ENCODE data around the gene EFNA3. TPM values are rescaled to one million over a fixed set of nuclear protein-coding genes. Genes with fewer than 3 reads are reported as not detected.
A peak's percentile ranks its signal among the peaks of the same experiment; 100 is the strongest.

The EFNA3 gene
- total RNA-seq (2014; rRNA removed; shearing (Covaris generic)) = 3.5 and 4.2 TPM in 2 replicates

DNA sequence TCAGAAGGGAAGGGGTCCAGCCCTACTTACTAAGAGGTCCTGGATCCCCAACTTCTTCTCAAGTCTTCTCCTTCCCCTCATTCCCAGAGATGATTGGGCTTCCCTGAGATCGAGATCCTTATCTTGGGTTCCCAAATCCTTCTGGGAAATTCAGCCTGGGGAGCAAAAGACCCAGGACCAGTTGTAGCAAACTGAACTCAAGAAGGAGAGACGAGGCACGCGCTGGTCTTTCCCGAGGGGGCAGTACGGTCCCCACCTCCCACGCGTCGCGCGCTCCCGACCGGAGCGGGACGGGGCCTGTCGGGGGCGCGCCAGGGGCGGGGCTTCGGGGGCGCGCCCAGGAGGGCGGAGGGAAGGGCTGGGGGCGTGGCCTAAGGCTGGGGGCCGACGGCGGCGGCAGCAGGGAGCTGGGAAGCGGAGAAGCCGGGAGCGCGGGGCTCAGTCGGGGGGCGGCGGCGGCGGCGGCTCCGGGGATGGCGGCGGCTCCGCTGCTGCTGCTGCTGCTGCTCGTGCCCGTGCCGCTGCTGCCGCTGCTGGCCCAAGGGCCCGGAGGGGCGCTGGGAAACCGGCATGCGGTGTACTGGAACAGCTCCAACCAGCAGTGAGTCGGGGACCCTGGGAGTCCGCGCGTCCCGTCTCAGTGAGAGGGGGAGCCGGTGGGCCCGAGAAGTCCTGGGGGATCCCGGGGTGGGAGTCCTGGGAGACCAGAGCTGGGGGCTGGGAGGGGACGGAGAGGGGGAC lies at the start of gene EFNA3:
EFNA3 (plus strand) TSS at position 369 of the 741 bp plus-strand sequence; CDS start at position 474, 105 bp downstream.
- H3K27me3 ChIP-seq = peaks cover 34% of the 10 kb centered on the region
- no peaks in the 10 kb centered on the region for H3K9me3 ChIP-seq (replicated peaks)
- H3K4me1 ChIP-seq = peaks cover 22% of the 10 kb centered on the region
- H3K36me3 ChIP-seq = no peaks in the 10 kb centered on the region
- peak; percentile 73 to 78 for DNase-seq
- H3K4me3 ChIP-seq = peak within 1 kb of the TSS; percentile 61
- no peak within 1 kb of the TSS for H3K27ac ChIP-seq

GRCh38 chr1:155029513-155030242 lies 49.0 kb upstream of the EFNA3 start:
- Histone ChIP-seq H3K36me3 (no peaks in the 10 kb centered on the region), H3K4me1 (no peaks in the 10 kb centered on the region), H3K4me3 (no peak overlapping the region), H3K27ac (no peak overlapping the region), H3K9me3 (replicated peaks) (no peaks in the 10 kb centered on the region), H3K27me3 (0 out of 2 replicates have a peak, but pooled peaks cover 5% of the 10 kb centered on the region)
- DNase-seq = no peak

DNA sequence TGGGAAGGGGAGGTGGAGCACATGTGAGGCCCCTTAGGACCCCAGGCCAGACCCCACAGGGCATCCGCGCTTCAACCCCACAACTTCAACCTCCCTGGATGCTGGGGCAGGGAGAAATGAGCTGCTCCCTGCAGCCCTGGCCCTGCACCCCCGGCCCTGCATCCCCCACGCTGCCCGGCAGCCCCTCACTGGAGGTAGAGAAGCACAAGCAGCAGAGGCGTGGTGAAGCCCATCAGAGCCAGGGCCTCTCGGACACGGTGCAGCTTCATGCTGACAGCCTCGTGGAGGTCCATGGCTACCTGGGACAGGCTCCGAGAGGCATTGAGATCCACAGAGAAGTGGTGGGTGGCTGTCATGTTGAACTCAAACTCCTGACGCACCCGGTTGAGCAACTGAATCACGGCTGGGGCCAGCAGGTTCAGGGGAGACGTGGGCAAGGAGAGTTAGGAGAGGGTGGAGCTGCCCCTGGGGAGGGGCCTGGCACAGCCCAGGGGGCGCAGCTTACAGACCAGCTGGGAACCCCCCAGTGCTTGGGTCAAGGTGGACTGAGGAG lies 48.3 kb upstream of the EFNA3 start:
- DNase-seq = no peak

DNA sequence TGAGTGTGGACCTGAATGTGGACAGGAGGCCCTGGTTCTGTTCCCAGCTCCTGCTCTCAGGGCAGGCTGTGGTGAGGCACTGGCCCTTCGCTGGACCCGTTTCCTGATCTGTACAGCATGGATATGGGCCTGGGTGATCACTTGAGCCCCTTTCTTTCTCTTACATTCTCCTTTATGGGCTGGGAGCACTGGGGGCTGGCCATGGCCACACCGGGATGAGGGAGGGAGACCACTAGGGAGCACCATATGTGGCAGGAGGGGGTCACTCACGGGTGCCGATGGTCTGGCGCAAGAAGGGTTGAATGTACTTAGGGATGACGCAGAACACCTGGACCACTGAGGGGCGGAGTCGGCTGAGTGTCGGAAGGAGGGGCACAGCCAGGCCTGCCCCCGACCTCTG lies 47.7 kb upstream of the EFNA3 start:
- no peaks in the 10 kb centered on the region for H3K36me3 ChIP-seq
- no peak overlapping the region for H3K27ac ChIP-seq
- 0 out of 2 replicates have a peak, but pooled peaks cover 5% of the 10 kb centered on the region for H3K27me3 ChIP-seq
- no peak for DNase-seq
- H3K4me3 ChIP-seq = no peak overlapping the region
- no peaks in the 10 kb centered on the region for H3K9me3 ChIP-seq (replicated peaks)
- H3K4me1 ChIP-seq = no peaks in the 10 kb centered on the region

More for the DNA sequence above, 48.3 kb upstream of the EFNA3 start:
- Histone ChIP-seq H3K4me3 (no peak overlapping the region), H3K27me3 (0 out of 2 replicates have a peak, but pooled peaks cover 5% of the 10 kb centered on the region), H3K9me3 (replicated peaks) (no peaks in the 10 kb centered on the region), H3K36me3 (no peaks in the 10 kb centered on the region), H3K4me1 (no peaks in the 10 kb centered on the region), H3K27ac (no peak overlapping the region)

- DNase-seq = no peak
- Histone ChIP-seq H3K27ac (no peak overlapping the region), H3K9me3 (replicated peaks) (no peaks in the 10 kb centered on the region), H3K4me3 (no peak overlapping the region), H3K36me3 (no peaks in the 10 kb centered on the region), H3K4me1 (no peaks in the 10 kb centered on the region), H3K27me3 (0 out of 2 replicates have a peak, but pooled peaks cover 5% of the 10 kb centered on the region)
Measured at GRCh38 chr1:155032886-155033285, 45.8 kb upstream of the EFNA3 start.

DNA sequence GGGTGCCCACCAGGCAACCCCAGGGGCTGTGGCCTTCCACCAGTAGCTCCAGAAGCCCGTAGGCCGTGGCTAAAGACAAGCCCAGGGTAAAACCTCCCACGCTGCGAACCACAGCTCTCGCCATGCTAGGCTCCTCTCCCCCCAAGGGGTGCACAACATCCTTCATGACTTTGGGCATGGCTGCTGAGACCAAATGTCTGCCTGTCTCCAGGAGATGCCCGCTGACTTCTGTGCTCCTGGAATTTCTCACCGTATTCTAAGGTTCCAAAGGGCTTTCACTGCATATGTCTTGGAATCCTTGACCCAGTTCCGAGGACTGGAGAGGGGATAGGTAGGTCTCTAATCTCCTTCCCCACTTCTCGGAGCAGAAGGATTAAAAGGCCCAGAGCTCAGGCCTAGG lies 45.1 kb upstream of the EFNA3 start, which contains the start of the genes DCST1 and DCST2:
DCST1 (plus strand) TSS at position 301 of the 400 bp plus-strand sequence. CDS start 213 bp downstream, outside the sequence.
DCST2 (minus strand) TSS at position 258 of the 400 bp plus-strand sequence; CDS start at position 178, 80 bp downstream.
- Histone ChIP-seq H3K4me1 (no peaks in the 10 kb centered on the region), H3K9me3 (replicated peaks) (no peaks in the 10 kb centered on the region), H3K27me3 (0 out of 2 replicates have a peak, but pooled peaks cover 9% of the 10 kb centered on the region), H3K4me3 (no peak within 1 kb of the TSS), H3K36me3 (no peaks in the 10 kb centered on the region), H3K27ac (no peak within 1 kb of the TSS)
- DNase-seq = no peak

GRCh38 chr1:155034318-155035208 lies 44.1 kb upstream of the EFNA3 start:
- no peak overlapping the region for H3K27ac ChIP-seq
- 0 out of 2 replicates have a peak, but pooled peaks cover 4% of the 10 kb centered on the region for H3K27me3 ChIP-seq
- peaks cover 2% of the 10 kb centered on the region; the same call in 1 of the 2 replicates for H3K4me1 ChIP-seq
- H3K4me3 ChIP-seq = no peak overlapping the region
- no peak for DNase-seq
- no peaks in the 10 kb centered on the region for H3K9me3 ChIP-seq (replicated peaks)
- H3K36me3 ChIP-seq = no peaks in the 10 kb centered on the region

- Histone ChIP-seq H3K27ac (no peak overlapping the region), H3K4me1 (peaks cover 2% of the 10 kb centered on the region; the same call in 1 of the 2 replicates), H3K27me3 (0 out of 2 replicates have a peak, but pooled peaks cover 4% of the 10 kb centered on the region), H3K4me3 (no peak overlapping the region), H3K9me3 (replicated peaks) (no peaks in the 10 kb centered on the region), H3K36me3 (no peaks in the 10 kb centered on the region)
- DNase-seq = no peak
Measured at GRCh38 chr1:155035936-155036335, 42.7 kb upstream of the EFNA3 start.

DNA sequence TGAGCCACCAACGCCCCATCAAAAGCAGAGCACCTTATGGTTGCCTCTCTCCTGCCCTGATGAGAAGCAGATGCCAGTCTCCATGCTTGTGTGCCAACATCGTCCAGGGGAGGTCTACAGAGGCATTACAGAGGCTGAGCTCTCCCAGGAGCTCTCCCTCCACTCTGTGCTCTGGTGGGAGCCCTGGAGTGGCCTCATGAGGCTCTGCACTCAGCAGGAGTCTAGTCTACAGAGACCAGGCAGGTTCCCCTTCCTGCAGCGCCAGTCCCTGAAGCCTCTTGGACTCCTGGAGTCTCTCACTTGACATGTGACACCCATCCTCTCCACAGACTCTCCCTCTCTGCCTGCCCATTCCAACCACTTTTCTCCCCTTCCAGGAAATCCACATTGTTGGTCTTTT lies 41.6 kb upstream of the EFNA3 start:
- peaks cover 2% of the 10 kb centered on the region; the same call in 1 of the 2 replicates for H3K4me1 ChIP-seq
- no peak overlapping the region for H3K27ac ChIP-seq
- no peak overlapping the region for H3K4me3 ChIP-seq
- H3K9me3 ChIP-seq (replicated peaks) = no peaks in the 10 kb centered on the region
- no peaks in the 10 kb centered on the region for H3K36me3 ChIP-seq
- 0 out of 2 replicates have a peak, but pooled peaks cover 4% of the 10 kb centered on the region for H3K27me3 ChIP-seq
- no peak for DNase-seq

DNA sequence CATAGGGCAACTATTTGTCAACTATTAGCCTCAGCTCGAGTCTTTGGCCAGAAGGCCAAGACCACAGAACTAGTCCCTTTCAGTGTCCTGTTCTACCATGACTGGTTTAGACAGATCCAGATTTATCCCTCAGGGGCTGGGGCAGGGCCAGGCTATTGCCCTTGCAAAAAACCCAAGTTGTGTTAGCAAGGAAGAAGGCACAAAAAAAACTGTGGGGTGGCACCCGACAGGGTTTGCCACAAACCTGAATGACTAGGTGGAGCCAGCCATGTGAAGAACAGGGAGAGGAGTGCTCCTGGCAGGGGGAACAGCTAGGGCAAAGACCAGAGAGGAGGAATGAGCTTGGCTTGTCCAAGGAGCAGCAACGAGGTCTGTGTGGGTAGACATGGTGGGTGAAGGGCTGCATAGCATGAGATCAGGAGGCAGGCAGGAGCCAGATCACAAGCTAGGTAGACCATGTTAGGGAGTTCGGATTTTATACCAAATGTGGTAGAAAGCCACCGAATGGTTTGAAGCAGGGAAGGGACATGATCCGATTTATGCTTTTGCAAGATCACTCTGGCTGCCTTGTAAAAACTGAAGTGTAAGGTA lies 40.7 kb upstream of the EFNA3 start:
- no peaks in the 10 kb centered on the region for H3K36me3 ChIP-seq
- DNase-seq = no peak
- no peaks in the 10 kb centered on the region for H3K9me3 ChIP-seq (replicated peaks)
- H3K4me3 ChIP-seq = no peak overlapping the region
- H3K4me1 ChIP-seq = peaks cover 2% of the 10 kb centered on the region; the same call in 1 of the 2 replicates
- H3K27ac ChIP-seq = no peak overlapping the region
- H3K27me3 ChIP-seq = 0 out of 2 replicates have a peak, but pooled peaks cover 4% of the 10 kb centered on the region

DNA sequence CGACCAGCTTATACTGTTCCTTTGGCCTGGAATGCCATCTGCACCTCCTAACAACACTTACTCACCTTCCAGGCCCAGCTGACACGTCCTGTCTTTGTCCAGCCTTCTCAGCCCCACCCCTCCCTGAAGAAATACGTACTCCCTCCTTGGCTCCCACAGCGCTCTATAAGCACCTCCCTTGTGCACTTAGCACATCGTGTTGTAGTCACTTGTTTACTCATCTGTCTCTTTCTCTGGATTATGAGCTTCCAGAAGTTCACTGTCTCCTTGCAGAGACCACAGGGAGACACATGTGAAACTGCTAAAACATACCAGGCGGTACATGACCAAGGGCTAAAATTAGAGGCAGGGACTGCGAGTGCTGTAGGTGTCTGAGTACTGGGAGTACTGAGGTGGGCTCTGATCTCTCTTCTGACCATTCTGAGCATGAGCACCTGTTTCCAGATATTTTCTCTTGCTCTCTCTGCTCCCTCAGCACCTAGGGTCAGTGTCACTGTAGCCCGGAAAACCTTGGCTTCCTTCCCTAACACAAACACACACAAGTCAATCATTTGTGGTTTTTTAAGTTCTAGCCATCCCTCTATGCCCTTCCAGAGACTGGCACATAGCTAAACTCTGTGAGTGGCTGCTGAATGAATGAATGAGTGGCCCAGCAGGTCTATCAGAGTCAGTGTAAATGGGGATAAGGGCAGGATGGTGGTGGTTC lies 39.9 kb upstream of the EFNA3 start:
- no peak overlapping the region for H3K4me3 ChIP-seq
- no peak for DNase-seq
- H3K36me3 ChIP-seq = no peaks in the 10 kb centered on the region
- no peaks in the 10 kb centered on the region for H3K9me3 ChIP-seq (replicated peaks)
- no peak overlapping the region for H3K27ac ChIP-seq
- peaks cover 2% of the 10 kb centered on the region; the same call in 1 of the 2 replicates for H3K4me1 ChIP-seq
- 0 out of 2 replicates have a peak, but pooled peaks cover 4% of the 10 kb centered on the region for H3K27me3 ChIP-seq

- Histone ChIP-seq H3K36me3 (no peaks in the 10 kb centered on the region), H3K9me3 (replicated peaks) (no peaks in the 10 kb centered on the region), H3K27ac (no peak overlapping the region), H3K27me3 (0 out of 2 replicates have a peak, but pooled peaks cover 4% of the 10 kb centered on the region), H3K4me1 (peaks cover 2% of the 10 kb centered on the region; the same call in 1 of the 2 replicates), H3K4me3 (no peak overlapping the region)
- DNase-seq = no peak
Measured at GRCh38 chr1:155039308-155039669, 39.3 kb upstream of the EFNA3 start.
